NCI-H1694 treated with DMSO at 0.1 percent for 48 hours (cell line): ENCODE measurements around the gene CDC42BPA.
"Not testable (repeated sequence)": the region's sequence is repeated elsewhere in the genome, so short reads cannot be mapped to it uniquely, and the experiment has no call there.

Source experiments
- DNase-seq: peaks from one replicate; lab custom pipeline; 2025; lab: John Stamatoyannopoulos, UW

Gene CDC42BPA

GRCh38 chr1:227127891-227128290 lies 190.4 kb downstream of the CDC42BPA start:
- no peak for DNase-seq

DNA sequence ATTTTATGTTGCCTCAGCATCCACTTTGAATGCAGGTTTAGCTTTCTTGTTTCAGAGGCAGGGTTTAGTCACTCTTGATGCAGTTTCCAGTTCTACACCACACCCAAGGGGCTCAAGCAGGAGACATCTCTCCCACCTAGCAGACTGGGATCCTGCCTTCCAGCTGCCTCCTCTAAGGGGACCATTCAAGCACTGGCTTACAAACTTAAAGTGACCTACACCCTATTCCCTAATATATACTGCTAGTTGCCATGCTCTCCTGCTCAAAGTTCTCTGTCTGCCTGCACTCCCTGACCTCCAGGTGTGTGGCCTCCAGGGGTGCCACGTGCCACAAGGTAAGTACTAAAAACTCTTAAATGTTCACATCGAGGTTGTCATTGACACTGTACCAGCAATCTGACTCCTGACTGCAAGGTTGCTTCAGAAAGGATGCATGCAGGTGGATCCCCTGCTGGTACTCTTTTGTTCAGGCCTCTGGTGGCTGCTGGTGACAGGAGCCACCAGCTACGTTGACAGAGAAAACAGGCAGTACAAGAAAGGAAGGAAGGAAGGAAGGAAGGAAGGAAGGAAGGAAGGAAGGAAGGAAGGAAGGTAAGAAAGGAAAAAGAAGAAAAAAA lies 192.3 kb downstream of the CDC42BPA start:
- DNase-seq = no peak

DNA sequence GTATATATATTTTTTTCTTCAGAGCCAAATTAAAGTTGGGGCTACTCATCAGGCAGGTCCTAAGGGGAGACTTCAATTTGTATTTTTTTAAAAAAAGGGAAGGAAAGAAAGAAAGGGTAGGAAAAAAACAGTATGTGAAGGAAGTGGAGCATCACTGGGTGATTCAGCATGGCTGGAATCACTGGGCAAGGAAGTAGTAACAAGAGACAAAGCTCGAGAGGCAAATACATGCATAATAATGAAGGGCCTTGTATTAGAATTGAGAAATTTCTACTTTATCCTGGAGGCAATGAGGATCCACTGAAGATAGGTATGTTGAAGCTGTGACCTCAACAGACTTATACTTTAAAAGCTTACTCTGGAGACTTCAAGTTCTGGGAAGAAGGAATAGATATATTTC lies 193.8 kb downstream of the CDC42BPA start:
- no peak for DNase-seq

DNA sequence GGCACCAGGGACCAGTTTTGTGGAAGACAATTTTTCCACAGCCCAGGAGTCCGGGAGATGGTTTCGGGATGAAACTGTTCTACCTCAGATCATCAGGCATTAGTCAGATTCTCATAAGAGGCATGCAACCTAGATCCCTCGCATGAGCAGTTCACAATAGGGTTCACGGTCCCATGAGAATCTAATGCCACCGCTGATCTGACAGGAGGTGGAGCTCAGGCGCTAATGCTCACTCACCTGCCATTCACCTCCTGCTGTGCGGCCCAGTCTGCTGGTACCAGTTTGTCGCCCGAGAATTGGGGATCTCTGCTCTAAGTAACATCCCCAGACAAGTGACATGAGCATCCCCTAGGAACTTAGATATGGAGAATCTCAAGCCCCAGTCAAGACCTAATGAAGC lies 197.5 kb downstream of the CDC42BPA start:
- no peak for DNase-seq

DNA sequence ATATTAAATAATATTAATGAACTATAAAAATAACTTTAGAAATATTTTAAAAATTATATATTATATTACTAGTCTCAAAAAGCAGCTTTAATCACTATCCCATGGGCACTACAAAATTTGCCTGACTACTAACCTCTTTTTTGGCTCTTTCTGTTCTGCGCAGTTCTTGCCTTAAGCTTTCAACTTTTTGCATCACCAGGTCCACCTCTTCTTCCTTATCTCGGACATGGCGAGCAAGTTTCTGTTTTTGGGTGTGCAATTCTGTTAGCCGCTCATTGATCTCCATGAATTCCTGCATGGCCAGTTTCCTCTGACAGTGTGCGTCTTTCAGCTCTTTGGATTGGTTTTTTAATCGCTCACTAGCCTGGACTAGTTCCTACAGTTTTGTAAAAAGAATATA lies 205.8 kb downstream of the CDC42BPA start:
- no peak for DNase-seq

DNA sequence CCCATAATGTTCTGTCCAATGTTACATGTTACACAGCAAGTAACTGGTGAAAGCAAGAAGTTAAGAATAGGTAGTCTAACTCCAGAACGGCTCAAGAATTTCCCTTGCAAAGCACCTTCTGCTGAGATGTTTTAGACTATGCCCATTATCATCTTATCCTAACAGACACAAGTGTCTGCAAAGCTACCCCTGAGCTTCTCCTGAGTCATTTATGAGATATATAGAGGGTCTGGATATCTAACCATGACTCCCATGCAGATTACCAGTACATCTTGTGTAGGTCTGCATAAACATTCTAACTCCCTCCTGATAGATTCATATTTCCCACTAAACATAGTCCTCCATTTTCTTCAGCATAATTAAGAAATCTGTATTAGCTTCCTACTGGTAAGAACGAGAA lies 206.5 kb downstream of the CDC42BPA start:
- DNase-seq = no peak

DNA sequence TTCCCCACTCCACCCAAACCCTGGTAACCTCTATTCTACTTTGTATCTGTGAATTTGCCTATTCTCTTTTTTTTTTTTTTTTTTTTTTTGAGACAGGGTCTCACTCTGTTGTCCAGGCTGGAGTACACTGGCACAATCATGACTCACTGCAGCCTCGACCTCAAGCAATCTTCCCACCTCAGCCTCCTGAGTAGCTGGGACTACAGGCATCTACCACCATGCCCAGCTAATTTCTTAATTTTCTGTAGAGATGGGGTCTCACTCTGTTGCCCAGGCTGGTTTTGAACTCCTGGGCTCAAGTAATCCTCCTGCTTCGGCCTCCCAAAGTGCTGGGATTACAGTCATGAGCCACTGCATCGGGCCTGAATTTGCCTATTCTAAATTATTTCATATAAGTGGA lies 213.0 kb downstream of the CDC42BPA start:
- DNase-seq = not testable (repeated sequence)

DNA sequence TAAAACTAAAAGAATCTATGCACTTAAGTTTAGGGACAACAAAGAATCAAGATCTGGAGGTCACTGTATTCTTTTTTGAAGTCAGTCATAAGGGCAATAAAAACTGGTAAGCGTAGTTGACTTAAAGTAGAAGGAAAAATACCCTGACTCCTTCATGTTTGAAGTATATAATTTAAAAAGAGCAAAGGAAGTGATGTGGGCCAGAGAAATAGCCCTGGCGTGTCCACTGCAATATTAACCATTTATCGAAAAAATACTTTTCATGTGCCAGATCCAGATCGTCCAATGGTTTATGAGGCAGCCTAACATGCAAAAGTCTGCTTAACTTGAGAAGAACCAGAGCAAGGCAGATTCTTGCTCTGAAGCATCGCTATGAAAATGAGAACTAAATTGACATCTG lies 216.2 kb downstream of the CDC42BPA start:
- DNase-seq = no peak

GRCh38 chr1:227094249-227094966 lies 223.9 kb downstream of the CDC42BPA start:
- no peak for DNase-seq

DNA sequence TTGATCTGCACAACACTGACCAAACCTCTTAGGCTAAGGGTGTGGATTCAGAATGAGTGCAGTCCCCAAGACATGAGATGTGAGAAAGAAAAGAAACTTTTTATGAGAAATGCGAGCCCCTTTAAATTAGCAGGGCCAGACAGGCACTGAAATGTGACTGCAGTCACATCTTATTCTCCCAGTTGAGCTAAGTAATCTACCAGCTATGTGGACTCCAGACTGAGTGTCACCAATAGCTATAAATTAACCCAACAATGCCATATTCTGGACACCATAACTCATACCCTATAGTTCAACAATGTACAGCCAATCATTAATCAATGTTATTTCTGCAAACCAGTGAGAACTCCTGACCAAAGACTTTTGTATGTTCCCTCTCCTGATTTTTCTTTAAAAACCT lies 225.0 kb downstream of the CDC42BPA start:
- DNase-seq = no peak

DNA sequence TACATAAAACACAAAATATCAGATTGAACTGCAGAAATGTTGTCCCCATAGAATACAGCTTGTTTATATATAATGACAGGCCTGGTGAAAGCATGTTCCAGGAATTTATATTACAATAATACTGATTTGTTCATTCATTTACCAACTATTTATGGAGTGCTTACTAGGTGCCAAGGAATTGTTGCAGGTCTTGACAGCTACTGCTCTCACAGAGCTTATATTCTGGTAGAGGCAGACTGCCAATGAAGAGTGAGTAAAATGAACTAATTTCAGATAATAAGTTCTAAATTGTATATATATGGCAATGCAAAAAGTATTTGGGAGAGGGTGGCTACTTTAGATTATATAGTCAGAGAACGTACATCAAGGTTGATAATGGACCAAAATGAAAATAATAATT lies 226.2 kb downstream of the CDC42BPA start:
- DNase-seq = no peak

GRCh38 chr1:227086636-227087035 lies 231.7 kb downstream of the CDC42BPA start:
- DNase-seq = no peak

DNA sequence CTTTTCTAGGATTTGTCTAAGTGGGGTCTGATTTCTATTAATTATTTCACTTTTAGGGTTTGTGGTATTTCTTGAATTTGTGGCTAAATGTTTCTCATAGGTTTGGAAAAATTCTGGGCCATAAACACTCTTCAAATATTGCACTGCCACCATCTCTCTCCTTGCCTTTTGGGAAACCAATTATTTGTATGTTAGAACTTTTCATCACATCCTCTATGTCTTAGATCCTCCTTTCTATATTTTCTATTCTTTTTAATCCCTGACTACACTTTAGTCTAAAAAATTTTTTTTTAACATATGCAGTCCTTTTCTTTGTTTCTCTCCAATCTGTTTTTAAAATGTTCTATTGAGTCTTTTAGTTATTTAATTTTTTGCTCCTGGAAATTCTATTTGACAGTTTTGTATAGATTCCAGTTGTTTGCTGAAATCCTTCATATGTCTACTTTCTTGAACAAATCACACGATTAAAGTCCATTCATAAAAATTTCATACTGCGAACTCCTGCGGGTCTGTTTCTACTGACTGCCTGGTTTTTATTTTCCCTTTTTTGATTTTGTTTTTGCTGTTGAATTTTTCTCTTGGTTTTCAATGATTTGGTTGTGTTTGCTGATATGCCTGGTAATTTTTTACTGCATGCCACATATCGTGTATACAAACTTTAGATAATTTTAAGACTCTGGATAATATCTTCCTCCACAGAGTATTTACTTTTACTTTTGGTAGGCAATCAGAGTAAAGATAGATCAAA lies 235.1 kb downstream of the CDC42BPA start:
- no peak for DNase-seq

- no peak for DNase-seq
These were observed 240.5 kb downstream of the CDC42BPA start for GRCh38 chr1:227077783-227078182.

DNA sequence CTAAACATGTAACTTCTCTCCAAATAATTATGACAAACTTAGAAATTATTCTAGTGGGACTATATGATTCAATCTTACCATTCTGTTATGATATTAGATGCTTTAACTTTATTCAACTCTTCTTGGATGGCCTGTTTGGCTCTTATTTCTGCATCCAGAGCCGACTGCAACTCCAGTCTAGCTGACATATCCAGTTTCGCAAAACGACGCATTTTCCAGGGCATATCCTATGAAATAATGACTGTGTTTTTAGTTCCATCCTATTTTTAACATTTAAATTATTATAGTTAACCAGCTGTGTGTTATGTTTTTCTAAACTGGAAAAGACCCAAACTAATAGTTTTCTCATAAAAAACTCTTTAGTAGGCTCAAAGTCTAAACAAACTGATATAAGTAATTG lies 244.5 kb downstream of the CDC42BPA start:
- DNase-seq = no peak

- no peak for DNase-seq
These were observed 245.3 kb downstream of the CDC42BPA start for GRCh38 chr1:227072991-227073390.

- DNase-seq = no peak
These were observed 246.3 kb downstream of the CDC42BPA start for GRCh38 chr1:227071895-227072587.

DNA sequence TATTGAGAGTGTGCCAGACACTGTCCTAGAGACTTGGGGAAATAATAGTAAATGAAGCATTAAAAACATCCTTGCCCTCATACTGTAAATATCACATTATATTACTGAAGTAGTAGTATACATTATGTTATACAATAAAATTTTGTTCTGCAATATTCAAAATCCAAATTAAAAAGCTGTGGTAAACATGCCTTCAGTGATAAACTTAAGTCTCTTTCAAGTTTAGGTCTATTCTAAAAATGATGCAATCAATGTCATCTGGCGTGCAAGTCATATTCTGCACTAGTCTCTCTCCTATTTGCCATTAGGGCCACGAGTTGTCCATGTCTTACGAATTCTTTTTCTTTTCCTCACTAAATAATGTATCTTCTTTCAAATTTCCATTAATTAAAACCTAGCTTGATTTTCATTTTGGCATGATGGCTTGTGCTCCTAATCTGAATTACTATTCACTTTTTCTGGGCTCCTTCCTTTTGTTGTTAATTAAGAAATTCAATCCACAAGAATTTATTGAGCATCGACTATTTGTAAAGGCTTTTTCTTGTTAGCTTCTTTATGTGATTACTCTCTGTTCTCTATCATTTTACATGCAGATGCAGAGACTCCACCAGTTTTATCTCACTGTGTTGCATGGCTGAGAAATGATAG lies 247.5 kb downstream of the CDC42BPA start:
- no peak for DNase-seq

DNA sequence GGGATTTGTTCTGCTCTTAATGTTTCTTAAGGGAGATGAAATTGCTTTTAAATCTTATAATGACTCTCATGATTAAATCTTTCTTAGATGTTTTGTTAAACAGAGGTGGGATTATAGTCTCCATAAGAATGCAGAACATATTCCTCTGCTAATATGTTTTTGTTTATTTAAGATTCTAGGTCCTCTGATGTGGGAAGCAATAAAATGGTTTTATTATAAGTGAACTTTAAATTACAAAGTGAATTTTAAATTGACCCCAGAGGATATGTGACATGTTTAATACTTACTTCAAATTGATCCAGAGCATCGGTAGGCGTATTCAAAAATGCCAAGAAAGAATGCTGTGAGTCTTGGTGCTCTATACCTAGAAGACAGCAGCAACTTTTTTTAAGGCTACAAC lies 248.8 kb downstream of the CDC42BPA start:
- no peak for DNase-seq

DNA sequence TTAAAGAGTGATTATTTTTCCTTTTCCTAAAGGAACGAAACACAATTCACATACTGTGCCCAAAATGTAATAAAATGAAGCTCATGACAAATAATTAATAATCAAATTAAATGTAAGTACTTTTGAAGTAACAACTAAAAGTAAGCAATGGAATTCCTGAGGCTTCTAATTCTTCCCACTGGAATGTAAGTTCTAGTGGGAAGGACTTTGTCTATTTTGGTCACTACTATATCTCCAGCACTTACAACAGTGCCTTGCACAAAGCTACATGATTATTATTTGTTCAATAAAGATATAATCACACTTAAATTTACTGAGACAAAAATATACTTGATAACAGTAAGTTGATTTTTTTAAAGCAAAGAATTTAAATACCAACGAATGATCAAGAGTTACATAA lies 249.4 kb downstream of the CDC42BPA start:
- no peak for DNase-seq

GRCh38 chr1:227066999-227067398 lies 251.3 kb downstream of the CDC42BPA start:
- no peak for DNase-seq

GRCh38 chr1:227065311-227065710 lies 253.0 kb downstream of the CDC42BPA start:
- no peak for DNase-seq
